Stomach (tissue), 4 donors: ENCODE data around the gene GREM2.

Experiments used
- CTCF ChIP-seq, 7 experiments: fragments of 450-650 bp in 4 of 7; fragments of 200-600 bp in 3 of 7; sonication (generic) in 3 of 7; IDR thresholded peaks; one replicate each; pipeline ENCODE4 v1.5.1; 2016 to 2019; ENCODE audit warnings: antibody characterized with exemption in 7 of 7, control low read depth in 2 of 7, mild to moderate bottlenecking in 1 of 7
- EP300 ChIP-seq: sonication (generic); formaldehyde crosslinking; IDR thresholded peaks from one replicate; pipeline ENCODE4 v1.6.1; 2017; ENCODE audit warnings: antibody characterized with exemption
- POLR2A ChIP-seq, 4 donors: fragments of 450-650 bp; IDR thresholded peaks; one replicate each; pipeline ENCODE4 v1.6.1; 2016; ENCODE audit warnings: antibody characterized with exemption in 4 of 4, control low read depth in 2 of 4, mild to moderate bottlenecking in 1 of 4, moderate library complexity in 1 of 4
- POLR2AphosphoS5 ChIP-seq, 3 donors: sonication (generic); formaldehyde crosslinking; IDR thresholded peaks; one replicate each; pipeline ENCODE4 v1.6.1; 2016; ENCODE audit warnings: antibody characterized with exemption in 3 of 3

DNA sequence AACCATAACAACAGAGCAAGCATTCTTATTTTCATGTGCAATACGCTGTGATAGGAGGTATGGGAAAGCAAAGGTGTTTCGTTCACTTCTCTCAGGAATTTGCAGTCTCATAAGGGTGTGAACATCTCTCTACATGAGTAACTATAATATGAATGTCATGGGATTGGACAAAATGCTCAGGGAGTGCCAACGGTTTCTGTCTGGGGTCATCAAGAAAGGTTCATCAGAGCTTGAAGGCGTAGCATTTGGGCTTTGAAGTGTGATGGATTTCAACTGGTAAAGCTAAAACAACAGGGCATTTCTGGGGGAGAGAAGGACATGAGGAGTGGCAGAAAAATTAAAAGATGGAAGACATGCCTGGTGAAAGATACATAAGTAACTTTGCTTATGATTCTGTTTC lies 32.4 kb downstream of the GREM2 start:
- no peak for TF ChIP-seq CTCF (IDR thresholded peaks at IDR 0.05)
- TF ChIP-seq POLR2AphosphoS5 (IDR thresholded peaks at IDR 0.05), result no peak
- TF ChIP-seq POLR2A (IDR thresholded peaks at IDR 0.05), result no peak
- TF ChIP-seq EP300, result no peak
